Ecto neural progenitor cell (in vitro differentiated cells): ENCODE measurements around the gene PPM1F.

Source experiments
- DNase-seq: peaks from one replicate; pipeline ENCODE4 v3.0.0-alpha.2; 2018; ENCODE audit warnings: low spot score

PPM1F gene, protein sequence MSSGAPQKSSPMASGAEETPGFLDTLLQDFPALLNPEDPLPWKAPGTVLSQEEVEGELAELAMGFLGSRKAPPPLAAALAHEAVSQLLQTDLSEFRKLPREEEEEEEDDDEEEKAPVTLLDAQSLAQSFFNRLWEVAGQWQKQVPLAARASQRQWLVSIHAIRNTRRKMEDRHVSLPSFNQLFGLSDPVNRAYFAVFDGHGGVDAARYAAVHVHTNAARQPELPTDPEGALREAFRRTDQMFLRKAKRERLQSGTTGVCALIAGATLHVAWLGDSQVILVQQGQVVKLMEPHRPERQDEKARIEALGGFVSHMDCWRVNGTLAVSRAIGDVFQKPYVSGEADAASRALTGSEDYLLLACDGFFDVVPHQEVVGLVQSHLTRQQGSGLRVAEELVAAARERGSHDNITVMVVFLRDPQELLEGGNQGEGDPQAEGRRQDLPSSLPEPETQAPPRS

GRCh38 chr22:21952586-21953571 lies at the start of gene PPM1F:
PPM1F (minus strand) TSS chr22:21952848; CDS start chr22:21946048, 6,800 bp downstream.
- peak; percentile 95 for DNase-seq

DNA sequence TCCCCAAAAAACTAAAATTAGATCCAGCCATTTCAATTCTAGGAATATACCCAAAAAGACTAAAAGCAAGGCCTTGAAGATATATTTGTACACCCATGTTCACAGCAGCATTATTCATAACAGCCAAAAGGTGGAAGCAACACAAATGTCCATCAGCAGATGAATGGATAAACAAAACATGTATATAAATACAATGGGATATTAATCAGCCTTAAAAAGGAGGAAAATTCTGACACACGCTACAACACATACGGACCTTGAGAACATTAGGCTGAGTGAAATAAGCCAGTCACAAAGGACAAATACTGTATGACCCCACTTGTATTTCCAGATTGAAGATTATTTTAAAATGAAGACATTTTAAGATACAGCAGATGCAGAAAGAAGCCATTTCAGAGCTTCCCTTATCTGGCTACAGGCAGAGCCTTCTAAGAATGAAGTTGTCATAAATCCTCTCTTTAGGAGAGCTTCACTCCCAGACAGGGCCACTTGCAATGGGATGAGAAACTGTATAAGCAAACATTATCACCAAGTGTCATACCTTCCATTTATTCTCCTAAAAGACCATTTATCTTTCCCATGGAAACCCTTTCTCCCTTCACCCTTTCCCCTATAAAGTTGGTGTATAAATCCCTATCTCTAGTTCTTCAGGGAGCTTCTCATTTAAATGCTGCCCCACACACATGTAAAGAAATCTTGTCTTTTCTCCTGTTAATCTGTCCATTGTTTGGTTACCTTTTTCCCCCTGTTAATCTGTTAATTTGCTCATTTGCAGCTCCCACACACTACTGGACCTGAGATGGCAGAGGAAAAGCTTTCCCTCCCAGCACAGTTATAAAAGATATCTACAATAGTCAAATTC lies 49.2 kb upstream of the PPM1F start:
- no peak for DNase-seq

DNA sequence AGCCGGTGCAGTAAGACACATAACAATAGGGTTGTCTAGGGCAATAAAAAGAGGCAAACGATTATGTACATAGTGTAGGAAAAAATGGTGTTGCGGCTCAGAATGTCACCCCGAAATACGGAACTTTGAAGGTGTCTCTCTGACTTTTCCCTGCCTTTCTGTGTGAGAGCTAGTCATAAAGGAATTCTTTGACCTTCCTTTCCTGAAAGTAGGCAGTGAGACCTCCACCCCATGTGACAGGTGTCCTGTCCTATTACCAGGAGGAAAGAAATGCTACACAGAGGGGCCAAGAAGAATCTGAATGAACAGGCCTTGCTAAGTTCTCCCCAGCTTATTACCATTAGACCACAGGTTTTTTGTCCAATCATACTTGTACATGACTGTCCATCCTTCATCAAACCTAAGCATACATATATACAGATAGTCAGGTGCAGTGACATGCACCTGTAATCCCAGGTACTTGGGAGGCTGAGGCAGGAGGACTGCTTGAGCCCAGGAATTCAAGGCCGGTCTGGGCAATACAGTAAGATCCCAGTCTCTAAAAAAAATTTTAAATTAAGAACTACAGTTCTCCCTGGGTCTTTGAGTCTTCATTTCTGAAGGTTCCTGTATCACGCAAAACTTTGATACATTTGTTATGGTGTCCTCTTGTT lies 46.1 kb upstream of the PPM1F start:
- DNase-seq, result no peak

DNA sequence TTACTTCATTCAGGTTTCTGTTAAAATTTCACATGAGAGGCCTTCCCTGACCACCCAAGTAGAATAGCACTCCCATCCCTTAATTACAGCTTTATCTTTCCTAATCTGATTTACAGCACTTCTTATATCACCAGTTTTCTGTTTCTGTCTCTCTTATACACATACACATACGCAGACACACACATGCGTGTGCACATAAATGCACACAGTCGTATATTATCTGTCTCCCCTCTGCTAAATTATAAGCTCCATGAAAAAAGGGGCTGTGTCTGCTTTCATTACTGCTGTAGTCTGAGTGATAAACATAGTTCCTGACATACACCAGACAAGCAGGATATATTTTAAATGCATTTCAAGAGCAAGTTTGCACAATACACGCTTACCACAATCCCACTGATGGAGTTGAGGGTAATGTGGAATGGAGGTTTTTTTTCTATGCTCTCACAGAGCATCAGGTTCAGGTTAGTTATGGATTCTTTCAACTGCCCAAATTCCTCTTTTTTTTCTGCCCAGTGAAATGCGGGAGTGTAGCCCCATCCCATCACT lies 43.6 kb upstream of the PPM1F start:
- DNase-seq, result no peak

- DNase-seq, result no peak
These were observed 43.0 kb upstream of the PPM1F start for GRCh38 chr22:21995660-21996059.

DNA sequence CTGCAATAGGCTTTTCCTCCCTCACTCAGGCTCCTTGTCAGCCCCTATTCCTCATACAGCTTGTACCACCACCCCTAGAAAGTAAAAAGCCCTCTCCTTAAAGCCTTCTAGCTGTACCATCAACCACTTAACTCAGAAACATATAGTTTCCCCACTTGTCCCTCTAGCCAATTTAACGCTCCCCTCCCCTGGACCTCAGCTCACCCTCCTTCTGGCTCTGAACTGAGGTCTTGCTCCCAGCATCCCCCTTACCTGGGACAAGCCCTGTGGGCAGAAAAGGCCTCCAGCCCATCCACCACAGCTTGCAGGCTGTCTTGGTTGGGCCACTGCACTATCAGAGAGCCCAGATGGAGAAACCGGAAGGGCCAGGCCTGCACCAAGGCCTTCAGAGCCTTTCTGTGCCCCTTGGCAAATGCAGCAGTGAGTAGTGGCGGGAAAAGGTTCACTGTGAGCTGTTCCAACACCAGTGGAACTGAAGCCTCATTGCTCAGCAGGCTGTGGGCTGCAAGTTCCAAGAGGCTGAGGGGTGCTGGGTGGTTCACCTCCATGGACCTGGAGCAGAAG lies 42.3 kb upstream of the PPM1F start:
- no peak for DNase-seq

- no peak for DNase-seq
These were observed 40.1 kb upstream of the PPM1F start for GRCh38 chr22:21992593-21993237.

- no peak for DNase-seq
These were observed 39.1 kb upstream of the PPM1F start for GRCh38 chr22:21991774-21992173.

GRCh38 chr22:21991304-21991596 lies 38.6 kb upstream of the PPM1F start:
- no peak for DNase-seq

DNA sequence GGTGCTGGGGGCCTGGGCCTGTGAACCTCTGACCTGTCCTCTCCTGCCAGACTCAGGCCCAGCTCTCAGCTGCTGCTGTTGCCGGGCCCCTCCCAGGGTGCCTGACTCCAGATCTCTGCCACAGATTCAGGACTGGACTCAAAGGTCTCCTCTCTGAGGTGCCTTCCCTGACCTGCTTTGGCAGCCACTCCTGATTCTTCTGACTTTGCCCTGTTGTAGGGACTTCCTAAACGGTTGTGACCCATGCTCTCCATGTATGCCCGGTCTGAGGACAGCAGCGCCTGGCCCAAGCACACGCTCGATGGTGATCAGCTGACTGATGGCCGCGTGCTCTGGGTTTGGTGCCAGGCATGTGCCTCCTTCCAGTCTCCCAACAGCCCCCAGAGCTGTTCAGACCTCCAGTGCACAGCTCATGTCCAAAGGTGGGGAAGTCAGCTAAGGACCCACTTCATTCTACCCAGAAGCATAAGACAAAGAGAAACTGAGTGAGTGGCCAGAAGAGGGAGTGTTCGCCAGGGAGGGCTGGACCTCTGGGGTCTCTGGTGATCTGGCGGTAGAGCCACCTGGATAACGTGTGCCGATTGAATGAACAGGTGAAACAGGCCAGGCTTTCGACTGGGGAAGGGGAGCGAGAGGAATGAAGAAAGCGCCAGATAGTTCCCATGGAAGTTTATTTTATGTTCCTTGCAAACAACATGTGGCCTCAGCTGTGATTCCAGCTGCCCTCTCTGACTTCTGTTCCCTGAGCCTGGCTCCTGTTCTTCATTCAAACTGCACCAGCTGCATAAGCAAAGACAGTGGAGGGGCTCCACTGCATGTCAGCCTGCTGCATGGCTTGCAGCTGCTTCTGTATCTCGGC lies 38.0 kb upstream of the PPM1F start:
- DNase-seq, result no peak

DNA sequence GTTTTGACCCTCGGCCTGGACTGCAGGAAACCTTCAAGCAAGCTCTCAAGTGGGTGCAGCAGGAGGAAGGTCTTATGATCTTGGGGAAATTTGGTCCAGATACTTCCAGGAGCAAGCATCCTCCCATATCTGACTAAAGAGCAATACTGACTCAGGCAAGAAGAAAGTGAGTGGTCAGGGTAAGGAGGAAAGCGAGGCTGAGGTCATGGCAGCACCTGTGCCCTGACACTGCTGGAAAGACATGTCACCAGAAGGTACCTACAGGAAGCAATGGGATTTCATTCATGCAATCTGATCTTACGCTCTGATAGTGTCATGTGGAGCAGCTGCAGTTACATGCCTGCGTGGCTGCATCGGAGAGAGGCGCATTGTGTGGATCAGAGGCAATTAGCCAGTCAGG lies 36.4 kb upstream of the PPM1F start:
- DNase-seq, result no peak

DNA sequence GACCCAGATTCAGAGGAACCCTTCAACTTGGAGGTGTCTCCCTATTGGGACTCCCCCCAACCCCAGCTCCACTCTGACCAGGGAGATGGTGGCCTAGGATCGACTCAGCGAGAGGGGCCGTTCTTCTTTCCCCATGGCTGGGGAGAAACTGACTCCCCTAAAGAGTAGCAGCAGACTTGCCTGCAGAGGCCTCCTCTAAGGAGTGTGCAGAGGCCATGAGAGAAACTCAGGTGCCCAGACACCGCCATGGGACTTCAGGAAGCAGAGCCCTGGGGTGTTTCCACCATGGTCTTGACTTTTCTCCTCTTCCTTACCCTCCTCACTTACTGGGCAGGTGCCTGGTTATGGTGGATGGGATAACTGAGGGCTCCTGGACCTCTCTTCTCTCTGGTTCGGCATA lies 32.6 kb upstream of the PPM1F start:
- no peak for DNase-seq

GRCh38 chr22:21984793-21985192 lies 32.1 kb upstream of the PPM1F start:
- peak; percentile 73 for DNase-seq

GRCh38 chr22:21982338-21982965 lies 29.8 kb upstream of the PPM1F start, which contains the start of gene TOP3B:
TOP3B (minus strand) TSS chr22:21982787; CDS start chr22:21975709, 7,078 bp downstream.
- DNase-seq, result peak; percentile 89

DNA sequence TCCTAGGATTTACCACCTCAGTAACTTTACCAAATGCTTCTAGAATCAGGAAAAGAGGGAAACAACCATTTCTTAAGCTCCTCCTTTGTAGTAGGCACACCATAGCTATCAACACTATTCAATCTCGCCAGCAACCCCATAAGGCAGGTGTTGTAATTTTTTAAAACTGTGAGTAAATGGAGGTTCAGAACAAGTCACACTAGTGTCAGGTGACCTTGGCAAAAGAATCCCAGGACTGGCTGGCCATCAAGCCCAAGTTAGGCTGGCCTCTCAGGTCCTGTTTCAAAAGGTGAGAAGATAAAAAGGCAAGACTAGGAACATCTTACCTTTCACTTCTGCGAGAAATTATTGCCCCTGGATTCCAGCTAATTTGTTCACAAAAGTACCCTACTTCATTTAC lies 29.2 kb upstream of the PPM1F start:
- no peak for DNase-seq

DNA sequence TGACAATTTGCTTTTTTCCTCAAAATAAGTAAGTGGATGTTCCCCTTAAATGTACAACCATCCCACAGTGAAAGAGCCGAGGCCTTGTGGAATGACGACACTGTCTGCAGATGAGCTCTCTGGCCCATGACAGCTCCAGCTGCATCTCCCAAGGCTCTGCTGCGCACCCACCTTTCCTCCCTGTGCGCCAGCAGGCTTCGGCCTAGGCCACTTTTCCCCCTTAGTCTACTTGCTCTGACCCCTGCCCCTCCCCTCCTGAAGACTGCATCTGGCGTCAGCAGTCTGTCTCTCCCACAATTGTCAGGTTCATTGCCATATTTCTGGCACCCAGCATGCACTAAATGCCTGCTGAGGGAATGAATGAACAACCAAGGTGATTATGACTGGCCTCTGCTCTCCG lies 27.9 kb upstream of the PPM1F start:
- no peak for DNase-seq

DNA sequence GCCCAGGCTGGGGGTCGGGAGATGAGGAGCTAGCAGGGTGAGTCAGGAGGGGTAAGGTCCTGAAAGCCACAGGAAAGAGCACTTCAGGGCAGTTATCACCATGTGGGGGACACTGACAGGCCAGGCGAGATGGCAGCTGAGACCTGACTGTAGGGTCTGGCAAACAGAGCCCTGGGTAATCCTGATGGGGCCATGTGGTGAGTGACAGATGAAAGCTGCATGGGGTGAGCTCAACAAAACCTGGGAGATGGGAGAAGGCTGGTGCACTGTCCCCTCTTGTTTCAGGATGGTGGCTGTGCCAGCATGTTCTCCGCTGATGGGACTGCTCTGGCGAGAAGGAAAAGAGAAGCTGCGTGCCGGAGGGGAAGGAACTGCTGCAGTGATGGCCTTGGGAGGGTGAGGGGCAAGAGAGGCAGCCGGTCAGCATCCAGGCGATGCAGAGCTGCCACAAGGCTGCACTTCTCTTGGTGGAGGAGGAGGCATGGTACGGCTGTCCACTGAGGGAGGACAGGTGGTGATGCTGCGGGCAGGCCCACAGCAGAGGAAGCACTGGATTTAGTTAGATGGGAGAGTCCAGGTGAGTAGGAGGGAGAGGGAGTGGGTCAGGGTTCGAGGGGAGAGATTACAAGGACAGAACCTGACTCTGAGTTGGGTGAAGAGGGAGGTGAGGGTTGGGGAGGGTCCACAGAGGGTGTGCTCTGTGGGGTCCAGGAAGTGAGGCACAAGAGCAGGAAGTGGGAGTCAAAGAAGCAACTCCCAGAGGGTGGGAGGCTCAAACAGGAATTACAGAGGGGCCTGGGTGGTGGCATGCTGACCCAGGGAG lies 26.1 kb upstream of the PPM1F start:
- no peak for DNase-seq

GRCh38 chr22:21977814-21978213 lies 25.2 kb upstream of the PPM1F start:
- no peak for DNase-seq
